SKM-1 (cell line): ENCODE measurements around the gene EXOC4.

Experiments
- DNase-seq: peaks from one replicate; lab custom pipeline; 2025; ENCODE audit not compliant: unreplicated experiment; lab: John Stamatoyannopoulos, UW

EXOC4 gene

GRCh38 chr7:133529861-133530260 lies 277.0 kb downstream of the EXOC4 start:
- no peak for DNase-seq

GRCh38 chr7:133530682-133531081 lies 277.8 kb downstream of the EXOC4 start:
- DNase-seq: no peak

- DNase-seq: no peak
These were observed 281.9 kb downstream of the EXOC4 start for GRCh38 chr7:133534816-133535215.

- DNase-seq: no peak
These were observed 282.4 kb downstream of the EXOC4 start for GRCh38 chr7:133535308-133535707.

GRCh38 chr7:133536450-133536849 lies 283.6 kb downstream of the EXOC4 start:
- no peak for DNase-seq

GRCh38 chr7:133539016-133539415 lies 286.1 kb downstream of the EXOC4 start:
- no peak for DNase-seq

- no peak for DNase-seq
These were observed 287.4 kb downstream of the EXOC4 start for GRCh38 chr7:133540096-133540860.

GRCh38 chr7:133542209-133542780 lies 289.4 kb downstream of the EXOC4 start:
- DNase-seq: no peak

GRCh38 chr7:133543657-133544056 lies 290.8 kb downstream of the EXOC4 start:
- no peak for DNase-seq

- no peak for DNase-seq
These were observed 292.7 kb downstream of the EXOC4 start for GRCh38 chr7:133545618-133546017.

- no peak for DNase-seq
These were observed 295.1 kb downstream of the EXOC4 start for GRCh38 chr7:133547981-133548380.

- DNase-seq: no peak
These were observed 296.8 kb downstream of the EXOC4 start for GRCh38 chr7:133549633-133550032.

- no peak for DNase-seq
These were observed 297.3 kb downstream of the EXOC4 start for GRCh38 chr7:133550145-133550544.

GRCh38 chr7:133550811-133551210 lies 297.9 kb downstream of the EXOC4 start:
- DNase-seq: no peak

GRCh38 chr7:133551466-133551865 lies 298.6 kb downstream of the EXOC4 start:
- no peak for DNase-seq

GRCh38 chr7:133552079-133552478 lies 299.2 kb downstream of the EXOC4 start:
- DNase-seq: no peak

- DNase-seq: no peak
These were observed 301.5 kb downstream of the EXOC4 start for GRCh38 chr7:133554330-133554729.

GRCh38 chr7:133556048-133556447 lies 303.2 kb downstream of the EXOC4 start:
- no peak for DNase-seq

- no peak for DNase-seq
These were observed 303.7 kb downstream of the EXOC4 start for GRCh38 chr7:133556553-133556952.

GRCh38 chr7:133560900-133561299 lies 308.0 kb downstream of the EXOC4 start:
- DNase-seq: no peak

- no peak for DNase-seq
These were observed 308.5 kb downstream of the EXOC4 start for GRCh38 chr7:133561396-133561795.

- no peak for DNase-seq
These were observed 309.7 kb downstream of the EXOC4 start for GRCh38 chr7:133562621-133563020.

GRCh38 chr7:133563251-133563650 lies 310.4 kb downstream of the EXOC4 start:
- DNase-seq: no peak
